Measurements from ENCODE around the gene XYLT1.

Gene XYLT1, protein sequence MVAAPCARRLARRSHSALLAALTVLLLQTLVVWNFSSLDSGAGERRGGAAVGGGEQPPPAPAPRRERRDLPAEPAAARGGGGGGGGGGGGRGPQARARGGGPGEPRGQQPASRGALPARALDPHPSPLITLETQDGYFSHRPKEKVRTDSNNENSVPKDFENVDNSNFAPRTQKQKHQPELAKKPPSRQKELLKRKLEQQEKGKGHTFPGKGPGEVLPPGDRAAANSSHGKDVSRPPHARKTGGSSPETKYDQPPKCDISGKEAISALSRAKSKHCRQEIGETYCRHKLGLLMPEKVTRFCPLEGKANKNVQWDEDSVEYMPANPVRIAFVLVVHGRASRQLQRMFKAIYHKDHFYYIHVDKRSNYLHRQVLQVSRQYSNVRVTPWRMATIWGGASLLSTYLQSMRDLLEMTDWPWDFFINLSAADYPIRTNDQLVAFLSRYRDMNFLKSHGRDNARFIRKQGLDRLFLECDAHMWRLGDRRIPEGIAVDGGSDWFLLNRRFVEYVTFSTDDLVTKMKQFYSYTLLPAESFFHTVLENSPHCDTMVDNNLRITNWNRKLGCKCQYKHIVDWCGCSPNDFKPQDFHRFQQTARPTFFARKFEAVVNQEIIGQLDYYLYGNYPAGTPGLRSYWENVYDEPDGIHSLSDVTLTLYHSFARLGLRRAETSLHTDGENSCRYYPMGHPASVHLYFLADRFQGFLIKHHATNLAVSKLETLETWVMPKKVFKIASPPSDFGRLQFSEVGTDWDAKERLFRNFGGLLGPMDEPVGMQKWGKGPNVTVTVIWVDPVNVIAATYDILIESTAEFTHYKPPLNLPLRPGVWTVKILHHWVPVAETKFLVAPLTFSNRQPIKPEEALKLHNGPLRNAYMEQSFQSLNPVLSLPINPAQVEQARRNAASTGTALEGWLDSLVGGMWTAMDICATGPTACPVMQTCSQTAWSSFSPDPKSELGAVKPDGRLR

DNA sequence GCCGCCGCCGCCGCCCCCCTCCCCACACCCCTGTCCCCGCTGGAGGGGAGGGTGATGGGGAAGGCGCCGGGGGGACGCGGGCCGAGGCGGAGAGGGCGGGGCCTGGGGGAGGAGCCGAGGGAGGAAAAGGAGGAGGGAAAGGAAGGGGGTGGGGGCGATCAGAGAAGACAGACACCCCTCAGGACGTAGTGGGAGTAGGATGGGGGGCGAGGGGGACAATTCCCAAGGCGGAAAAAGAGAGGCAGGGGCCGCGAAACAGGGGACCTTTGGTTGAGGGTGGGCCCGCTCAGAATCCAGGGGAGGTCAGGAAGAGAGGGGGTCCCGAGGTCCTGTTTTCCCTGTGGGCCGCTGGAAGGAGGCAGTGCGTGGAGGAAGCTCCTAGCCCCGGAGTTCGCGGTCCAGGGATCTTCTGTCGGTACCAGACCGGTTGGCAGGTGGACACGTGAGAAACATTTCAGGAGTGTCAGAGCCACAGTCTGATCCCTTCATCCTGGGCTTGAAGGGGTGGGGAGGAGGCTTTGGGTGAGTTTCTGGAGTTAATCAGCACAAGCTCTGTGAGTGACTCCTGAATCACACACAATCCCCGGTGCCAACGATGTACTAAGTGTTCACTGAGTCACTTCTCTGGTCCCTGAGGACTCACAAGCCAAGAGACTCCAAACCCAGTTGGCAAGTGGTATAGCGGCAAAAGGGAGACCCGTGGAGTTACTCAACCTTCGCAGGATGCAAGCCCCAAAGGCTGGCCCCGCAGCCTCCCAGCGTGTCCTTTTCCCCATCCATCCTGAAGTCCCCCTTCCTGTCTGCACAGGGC, at the start of gene XYLT1:
XYLT1 (minus strand) TSS at position 53 of the 811 bp plus-strand sequence. CDS start 164 bp downstream, outside the sequence.
- DNase-seq (ENCODE audit: low read depth), result no peak
- peak within 1 kb of the TSS; percentile 66 for H3K4me3 ChIP-seq (ENCODE audit: low read depth, low read length)
- TF ChIP-seq CTCF (IDR thresholded peaks at IDR 0.05; ENCODE audit: low read depth, low read length, missing control alignments), result no peak

- no peak for DNase-seq (ENCODE audit: low read depth)
- TF ChIP-seq CTCF (IDR thresholded peaks at IDR 0.05; ENCODE audit: low read depth, low read length, missing control alignments), result no peak
- no peak overlapping the region for H3K4me3 ChIP-seq (ENCODE audit: low read depth, low read length)
Observed at GRCh38 chr16:17520111-17520510, 49.4 kb upstream of the XYLT1 start.

DNA sequence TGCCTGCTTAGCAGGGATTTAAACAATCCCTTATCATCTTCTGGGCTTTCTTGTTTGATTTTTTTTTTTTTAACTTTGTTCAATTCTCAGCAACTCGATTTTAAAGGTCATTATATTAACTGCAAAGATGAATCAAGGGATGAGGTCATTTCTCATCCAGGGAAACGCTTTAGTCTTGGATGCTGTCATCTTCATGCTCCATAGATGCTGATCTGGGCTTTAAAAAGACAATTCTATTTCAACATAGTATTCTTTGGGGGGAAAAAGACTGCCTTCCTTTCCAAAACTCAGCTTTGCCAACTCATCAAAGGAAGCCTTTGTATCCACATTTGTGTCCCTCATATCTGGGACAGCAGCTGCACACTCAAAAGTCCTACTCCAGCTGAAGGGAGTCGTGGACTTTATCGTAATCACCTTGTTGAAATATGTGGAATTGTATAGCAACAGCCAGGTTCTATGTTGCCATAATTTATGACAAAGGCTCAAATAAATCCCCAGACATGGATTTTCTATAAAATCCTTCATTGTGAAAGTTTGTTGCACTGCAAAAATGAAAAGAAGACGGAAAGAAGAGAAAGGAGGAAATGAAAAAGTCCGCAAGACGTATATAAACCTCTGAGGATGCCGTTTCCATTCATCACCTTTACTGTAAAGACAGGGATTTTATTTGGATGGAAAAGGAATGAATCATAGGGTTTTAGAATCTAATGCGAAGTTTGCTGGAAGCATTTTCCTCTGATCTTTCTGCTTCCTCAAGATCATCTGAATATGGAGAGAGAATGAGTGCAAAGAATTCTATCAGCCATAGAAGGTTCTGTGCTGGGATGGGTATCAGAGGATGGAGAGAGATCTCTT, 48.6 kb upstream of the XYLT1 start:
- no peak for TF ChIP-seq CTCF (IDR thresholded peaks at IDR 0.05; ENCODE audit: low read depth, low read length, missing control alignments)
- DNase-seq (ENCODE audit: low read depth), result no peak
- H3K4me3 ChIP-seq (ENCODE audit: low read depth, low read length), result no peak overlapping the region

- no peak for DNase-seq (ENCODE audit: low read depth)
- no peak for TF ChIP-seq CTCF (IDR thresholded peaks at IDR 0.05; ENCODE audit: low read depth, low read length, missing control alignments)
- H3K4me3 ChIP-seq (ENCODE audit: low read depth, low read length), result no peak overlapping the region
Observed at GRCh38 chr16:17518441-17518840, 47.7 kb upstream of the XYLT1 start.

DNA sequence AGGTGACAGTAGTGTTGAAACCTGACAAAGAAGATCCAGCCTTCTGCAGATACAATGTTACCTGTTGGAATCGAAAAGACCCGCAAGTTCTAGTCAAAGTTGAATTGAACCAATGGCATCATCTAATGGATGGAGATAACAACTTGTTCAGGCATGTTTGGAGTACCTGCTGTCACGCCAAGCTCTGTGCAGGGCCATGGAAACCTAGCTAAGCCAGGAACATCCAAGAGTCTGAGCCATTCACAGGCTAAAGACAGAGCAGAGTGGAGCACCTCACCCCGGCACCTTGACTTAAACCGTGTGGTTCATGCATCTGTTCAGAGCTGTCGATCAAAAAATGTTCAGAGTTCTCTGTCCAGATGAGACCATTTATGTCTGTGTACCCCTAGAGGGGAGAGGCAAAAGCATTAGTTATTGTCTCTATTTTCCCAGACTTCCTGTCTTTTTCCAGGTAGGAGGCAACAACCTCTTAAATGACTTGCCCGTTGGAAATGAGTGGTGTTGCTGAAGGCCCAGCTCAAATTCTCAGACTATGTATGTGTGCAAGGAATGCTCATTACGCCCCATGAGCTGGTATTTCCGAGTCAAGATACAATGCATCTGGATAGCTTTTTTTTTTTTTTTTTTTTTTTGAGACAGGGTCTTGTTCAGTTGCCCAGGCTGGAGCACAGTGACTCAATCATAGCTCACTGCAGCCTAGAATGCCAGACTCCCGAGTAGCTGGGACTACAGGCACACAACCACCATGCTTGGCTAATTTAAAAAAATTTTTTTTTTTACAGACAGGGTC, 44.9 kb upstream of the XYLT1 start:
- no peak for DNase-seq (ENCODE audit: low read depth)
- no peak overlapping the region for H3K4me3 ChIP-seq (ENCODE audit: low read depth, low read length)
- no peak for TF ChIP-seq CTCF (IDR thresholded peaks at IDR 0.05; ENCODE audit: low read depth, low read length, missing control alignments)
